ENCODE data around the gene UGGT1. TPM values are rescaled to one million over a fixed set of nuclear protein-coding genes. Genes with fewer than 3 reads are reported as not detected.
"Not testable (repeated sequence)": the region's sequence is repeated elsewhere in the genome, so short reads cannot be mapped to it uniquely, and the experiment has no call there.

UGGT1 gene
- total RNA-seq, 1 experiment from 2014 or later: 74.1 TPM

GRCh38 chr2:128206245-128206644 lies 115.2 kb downstream of the UGGT1 start:
- ChIA-PET CTCF (no interaction called here), POLR2A (ENCODE audit: low non-redundant PET) (no interaction called here)
- no peak overlapping the region for H3K4me3 ChIP-seq (ENCODE audit: low read depth, low read length, poor library complexity, severe bottlenecking)
- DNase-seq (ENCODE audit: low spot score): no peak
- TF ChIP-seq CTCF (conservative IDR thresholded peaks at IDR 0.05; ENCODE audit: low read depth, low read length): no peak
- TF ChIP-seq EZH2 (IDR thresholded peaks at IDR 0.05; ENCODE audit: borderline replicate concordance, low read depth, low read length, poor library complexity, severe bottlenecking): no peak
- H3K27ac ChIP-seq (ENCODE audit: low read depth, low read length, poor library complexity, severe bottlenecking): no peak overlapping the region
- intact Hi-C loops (cut with micrococcal nuclease; ENCODE audit: unreplicated experiment): no loop called here
- H3K9me3 ChIP-seq (ENCODE audit: low read depth, low read length, poor library complexity, severe bottlenecking): peaks cover 3% of the 10 kb centered on the region
- no TSS peak for BruUV-seq (replicated peaks)
- no peaks in the 10 kb centered on the region for H3K27me3 ChIP-seq (replicated peaks; ENCODE audit: insufficient read depth, low read depth, low read length, poor library complexity)
- H3K36me3 ChIP-seq (ENCODE audit: insufficient read depth, low read length, poor library complexity, severe bottlenecking): no peaks in the 10 kb centered on the region
- H3K4me1 ChIP-seq (ENCODE audit: insufficient read depth, low read length, poor library complexity, severe bottlenecking): no peaks in the 10 kb centered on the region

- intact Hi-C loops (cut with micrococcal nuclease; ENCODE audit: unreplicated experiment): no loop called here
- POLR2A ChIA-PET (ENCODE audit: low non-redundant PET): no interaction called here
- no peak for DNase-seq (ENCODE audit: low spot score)
- Histone ChIP-seq H3K9me3 (ENCODE audit: low read depth, low read length, poor library complexity, severe bottlenecking) (peaks cover 3% of the 10 kb centered on the region), H3K4me3 (ENCODE audit: low read depth, low read length, poor library complexity, severe bottlenecking) (no peak overlapping the region), H3K36me3 (ENCODE audit: insufficient read depth, low read length, poor library complexity, severe bottlenecking) (no peaks in the 10 kb centered on the region), H3K27me3 (replicated peaks; ENCODE audit: insufficient read depth, low read depth, low read length, poor library complexity) (no peaks in the 10 kb centered on the region), H3K4me1 (ENCODE audit: insufficient read depth, low read length, poor library complexity, severe bottlenecking) (no peaks in the 10 kb centered on the region), H3K27ac (ENCODE audit: low read depth, low read length, poor library complexity, severe bottlenecking) (no peak overlapping the region)
- no peak for TF ChIP-seq CTCF (conservative IDR thresholded peaks at IDR 0.05; ENCODE audit: low read depth, low read length)
- no peak for TF ChIP-seq EZH2 (IDR thresholded peaks at IDR 0.05; ENCODE audit: borderline replicate concordance, low read depth, low read length, poor library complexity, severe bottlenecking)
- CTCF ChIA-PET: no interaction called here
- no TSS peak for BruUV-seq (replicated peaks)
Measured at GRCh38 chr2:128208023-128208422, 117.0 kb downstream of the UGGT1 start.

GRCh38 chr2:128208631-128209324 lies 117.8 kb downstream of the UGGT1 start:
- H3K9me3 ChIP-seq (ENCODE audit: low read depth, low read length, poor library complexity, severe bottlenecking); H3K27me3 ChIP-seq (replicated peaks; ENCODE audit: insufficient read depth, low read depth, low read length, poor library complexity); H3K36me3 ChIP-seq (ENCODE audit: insufficient read depth, low read length, poor library complexity, severe bottlenecking); H3K27ac ChIP-seq (ENCODE audit: low read depth, low read length, poor library complexity, severe bottlenecking); CTCF ChIA-PET; DNase-seq (ENCODE audit: low spot score); intact Hi-C loops (cut with micrococcal nuclease; ENCODE audit: unreplicated experiment); H3K4me1 ChIP-seq (ENCODE audit: insufficient read depth, low read length, poor library complexity, severe bottlenecking); BruUV-seq (replicated peaks); H3K4me3 ChIP-seq (ENCODE audit: low read depth, low read length, poor library complexity, severe bottlenecking); POLR2A ChIA-PET (ENCODE audit: low non-redundant PET): not testable (repeated sequence)

GRCh38 chr2:128214251-128214650 lies 123.3 kb downstream of the UGGT1 start:
- Histone ChIP-seq H3K9me3 (ENCODE audit: low read depth, low read length, poor library complexity, severe bottlenecking) (no peaks in the 10 kb centered on the region), H3K4me3 (ENCODE audit: low read depth, low read length, poor library complexity, severe bottlenecking) (no peak overlapping the region), H3K36me3 (ENCODE audit: insufficient read depth, low read length, poor library complexity, severe bottlenecking) (no peaks in the 10 kb centered on the region), H3K27me3 (replicated peaks; ENCODE audit: insufficient read depth, low read depth, low read length, poor library complexity) (no peaks in the 10 kb centered on the region), H3K4me1 (ENCODE audit: insufficient read depth, low read length, poor library complexity, severe bottlenecking) (no peaks in the 10 kb centered on the region), H3K27ac (ENCODE audit: low read depth, low read length, poor library complexity, severe bottlenecking) (no peak overlapping the region)
- CTCF ChIA-PET: no interaction called here
- POLR2A ChIA-PET (ENCODE audit: low non-redundant PET): no interaction called here
- intact Hi-C loops (cut with micrococcal nuclease; ENCODE audit: unreplicated experiment): no loop called here
- TF ChIP-seq EZH2 (IDR thresholded peaks at IDR 0.05; ENCODE audit: borderline replicate concordance, low read depth, low read length, poor library complexity, severe bottlenecking) (no peak), CTCF (conservative IDR thresholded peaks at IDR 0.05; ENCODE audit: low read depth, low read length) (no peak)
- no TSS peak for BruUV-seq (replicated peaks)
- no peak for DNase-seq (ENCODE audit: low spot score)
